ENCODE data around the gene AGBL5. TPM values are rescaled to one million over a fixed set of nuclear protein-coding genes. Genes with fewer than 3 reads are reported as not detected.

The AGBL5 gene
- total and polyA plus RNA-seq, 2 of the 13 experiments (the other 11 are each of a cell fraction or from before 2014, with no cell fraction given), result 55.9 to 73.3 TPM

GRCh38 chr2:27050281-27050995, 1.0 kb upstream of the AGBL5 start (continued):
- 0 out of 2 replicates have a peak, but pooled peaks have one; percentile 26 for TF ChIP-seq RERE (CRISPR knock-in tag; IDR thresholded peaks at IDR 0.05; ENCODE audit: low read depth)
- no peak; the same call in 1 of the 2 replicates for TF ChIP-seq KAT2B (IDR thresholded peaks at IDR 0.05; ENCODE audit: borderline replicate concordance, low read depth, low read length)
- TF ChIP-seq HIVEP1 (CRISPR knock-in tag; IDR thresholded peaks at IDR 0.05), result no peak; the same call in 1 of the 2 replicates
- TF ChIP-seq ELF3 (CRISPR knock-in tag; IDR thresholded peaks at IDR 0.05), result peak; percentile 8
- TF ChIP-seq ZNF768 (CRISPR knock-in tag; IDR thresholded peaks at IDR 0.05), result peak; percentile 49; the same call in 1 of the 2 replicates
- TF ChIP-seq ZHX2 (IDR thresholded peaks at IDR 0.05; ENCODE audit: low read depth), result no peak
- TF ChIP-seq ZHX2 (CRISPR knock-in tag; IDR thresholded peaks at IDR 0.05; ENCODE audit: borderline replicate concordance), result 0 out of 2 replicates have a peak, but pooled peaks have one; percentile 5
- peak; percentile 53; the same call in 1 of the 2 replicates for TF ChIP-seq SRY (CRISPR knock-in tag; IDR thresholded peaks at IDR 0.05)
- peak; percentile 89 for TF ChIP-seq PRDM10 (CRISPR knock-in tag; IDR thresholded peaks at IDR 0.05; ENCODE audit: low read depth)
- TF ChIP-seq ETV6 (CRISPR knock-in tag; conservative IDR thresholded peaks at IDR 0.05), result peak; percentile 79; the same call in 1 of the 2 replicates
- no peak; the same call in none of the 2 replicates for TF ChIP-seq DPF2 (CRISPR knock-in tag; IDR thresholded peaks at IDR 0.05; ENCODE audit: borderline replicate concordance, low read depth)

Data from HepG2 (cell line).